Measurements from ENCODE around the gene LCMT1. TPM values are rescaled to one million over a fixed set of nuclear protein-coding genes. Genes with fewer than 3 reads are reported as not detected.

The LCMT1 gene
- total and polyA plus RNA-seq, 9 donors = 29.4 to 58.9 (median 38.3) TPM

- TF ChIP-seq POLR2A (IDR thresholded peaks at IDR 0.05) = no peak
- TF ChIP-seq CTCF (IDR thresholded peaks at IDR 0.05) = no peak
- TF ChIP-seq EP300 (IDR thresholded peaks at IDR 0.05) = no peak
- Histone ChIP-seq H3K36me3 (no peaks in the 10 kb centered on the region), H3K4me1 (ENCODE audit: insufficient read depth) (peaks cover 2% of the 10 kb centered on the region), H3K27me3 (no peaks in the 10 kb centered on the region), H3K4me3 (no peak overlapping the region), H3K27ac (no peak overlapping the region), H3K9me3 (no peaks in the 10 kb centered on the region)
- intact Hi-C loops (cut with DNase I) = no loop called here
- no peak for DNase-seq
- WGBS, 3 donors = 86 to 92% (median 87%) methylated on average over 8 of the region's 8 CpGs
These were observed 61.3 kb downstream of the LCMT1 start for GRCh38 chr16:25172831-25173230.

DNA sequence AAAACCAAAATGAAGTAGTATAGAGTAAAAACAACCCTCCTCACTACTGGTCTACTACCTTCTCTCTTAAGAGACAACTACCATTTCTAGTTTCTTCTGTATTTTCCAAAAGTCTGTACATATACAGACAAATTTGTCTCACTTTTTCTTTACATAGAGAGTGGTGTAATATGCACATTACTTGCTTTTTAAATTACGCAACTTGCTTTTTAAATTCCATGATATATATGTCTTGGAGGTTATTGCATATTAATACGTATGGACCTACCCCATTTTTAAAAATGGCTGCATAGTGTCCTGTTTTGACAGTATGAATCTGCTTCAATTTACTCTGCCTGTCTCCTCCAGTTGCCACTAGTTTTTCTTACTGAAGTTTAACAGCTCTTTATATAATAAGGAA is 62.7 kb downstream of the LCMT1 start:
- 88 to 92% (median 91%) methylated on average over 2 of the region's 2 CpGs for whole genome bisulfite sequencing, 3 donors
- Histone ChIP-seq H3K27ac (no peak overlapping the region), H3K27me3 (no peaks in the 10 kb centered on the region), H3K4me3 (no peak overlapping the region), H3K9me3 (no peaks in the 10 kb centered on the region), H3K36me3 (no peaks in the 10 kb centered on the region), H3K4me1 (ENCODE audit: insufficient read depth) (peaks cover 3% of the 10 kb centered on the region)
- TF ChIP-seq EP300 (IDR thresholded peaks at IDR 0.05) = no peak
- TF ChIP-seq POLR2A (IDR thresholded peaks at IDR 0.05) = no peak
- TF ChIP-seq CTCF (IDR thresholded peaks at IDR 0.05) = no peak
- intact Hi-C loops (cut with DNase I) = no loop called here
- DNase-seq = no peak

- no peak overlapping the region for H3K4me3 ChIP-seq
- no peaks in the 10 kb centered on the region for H3K27me3 ChIP-seq
- H3K9me3 ChIP-seq = no peaks in the 10 kb centered on the region
- no peak overlapping the region for H3K27ac ChIP-seq
- WGBS, 3 donors = 74 to 83% (median 81%) methylated on average over 7 of the region's 7 CpGs
- peaks cover 3% of the 10 kb centered on the region for H3K4me1 ChIP-seq (ENCODE audit: insufficient read depth)
- intact Hi-C loops (cut with DNase I) = no loop called here
- no peak for TF ChIP-seq CTCF (IDR thresholded peaks at IDR 0.05)
- no peak for TF ChIP-seq POLR2A (IDR thresholded peaks at IDR 0.05)
- TF ChIP-seq EP300 (IDR thresholded peaks at IDR 0.05) = no peak
- H3K36me3 ChIP-seq = no peaks in the 10 kb centered on the region
- no peak for DNase-seq
These were observed 64.6 kb downstream of the LCMT1 start for GRCh38 chr16:25176136-25176535.

- TF ChIP-seq EP300 (IDR thresholded peaks at IDR 0.05) = no peak
- TF ChIP-seq CTCF (IDR thresholded peaks at IDR 0.05) = no peak
- no peak for TF ChIP-seq POLR2A (IDR thresholded peaks at IDR 0.05)
- Histone ChIP-seq H3K9me3 (no peaks in the 10 kb centered on the region), H3K4me3 (no peak overlapping the region), H3K4me1 (ENCODE audit: insufficient read depth) (peaks cover 3% of the 10 kb centered on the region), H3K27me3 (no peaks in the 10 kb centered on the region), H3K27ac (no peak overlapping the region), H3K36me3 (no peaks in the 10 kb centered on the region)
- intact Hi-C loops (cut with DNase I) = no loop called here
- DNase-seq = no peak
- WGBS, 3 donors = 61 to 71% (median 67%) methylated on average over 3 of the region's 3 CpGs
These were observed 65.9 kb downstream of the LCMT1 start for GRCh38 chr16:25177512-25177830.

Measured in ovary (tissue), 9 donors.